GM11168 (cell line): ENCODE measurements around the gene MGAT5.

ENCODE experiments used
- in situ Hi-C: fragments of 300-500 bp; cut with MboI; formaldehyde crosslinking; loops from one replicate; pipeline ENCODE4 v1.12.0; 2022; ENCODE audit warnings: low sequenced_read_pairs; ENCODE audit not compliant: unreplicated experiment

MGAT5 gene

GRCh38 chr2:134408791-134409190, 154.9 kb downstream of the MGAT5 start:
- in situ Hi-C loops, result no loop called here

- in situ Hi-C loops, result loop anchor here (5.0 to 10.0 kb wide), 2 partner anchors 175 to 293 kb away; no protein-coding TSS in a partner anchor
Measured at GRCh38 chr2:134410006-134410405, 156.1 kb downstream of the MGAT5 start.

GRCh38 chr2:134410831-134411231, 157.0 kb downstream of the MGAT5 start:
- in situ Hi-C loops, result loop anchor here (5.0 to 10.0 kb wide), 2 partner anchors 176 to 294 kb away; no protein-coding TSS in a partner anchor

- in situ Hi-C loops, result loop anchor here (5.0 to 10.0 kb wide), 2 partner anchors 177 to 294 kb away; no protein-coding TSS in a partner anchor
Measured at GRCh38 chr2:134411279-134411827, 157.5 kb downstream of the MGAT5 start.

- in situ Hi-C loops, result loop anchor here (5.0 to 10.0 kb wide), 2 partner anchors 177 to 295 kb away; no protein-coding TSS in a partner anchor
Measured at GRCh38 chr2:134411828-134412638, 158.2 kb downstream of the MGAT5 start.

- in situ Hi-C loops, result loop anchor here (5.0 to 10.0 kb wide), 2 partner anchors 178 to 295 kb away; no protein-coding TSS in a partner anchor
Measured at GRCh38 chr2:134412639-134412999, 158.7 kb downstream of the MGAT5 start.

GRCh38 chr2:134413430-134413829, 159.6 kb downstream of the MGAT5 start:
- in situ Hi-C loops, result loop anchor here (5.0 to 10.0 kb wide), 2 partner anchors 179 to 296 kb away; no protein-coding TSS in a partner anchor

- in situ Hi-C loops, result loop anchor here (5.0 to 10.0 kb wide), 2 partner anchors 179 to 297 kb away; no protein-coding TSS in a partner anchor
Measured at GRCh38 chr2:134413912-134414311, 160.0 kb downstream of the MGAT5 start.

GRCh38 chr2:134416018-134416417, 162.1 kb downstream of the MGAT5 start:
- in situ Hi-C loops, result loop anchor here (10.0 kb wide), 1 partner anchor 181 kb away; no protein-coding TSS in a partner anchor

GRCh38 chr2:134416637-134417036, 162.8 kb downstream of the MGAT5 start:
- in situ Hi-C loops, result loop anchor here (10.0 kb wide), 1 partner anchor 182 kb away; no protein-coding TSS in a partner anchor

- in situ Hi-C loops, result loop anchor here (10.0 kb wide), 1 partner anchor 183 kb away; no protein-coding TSS in a partner anchor
Measured at GRCh38 chr2:134417968-134418582, 164.2 kb downstream of the MGAT5 start.

GRCh38 chr2:134420259-134420658, 166.4 kb downstream of the MGAT5 start:
- in situ Hi-C loops, result no loop called here

GRCh38 chr2:134420920-134421319, 167.0 kb downstream of the MGAT5 start:
- in situ Hi-C loops, result no loop called here

- in situ Hi-C loops, result no loop called here
Measured at GRCh38 chr2:134421556-134422328, 167.9 kb downstream of the MGAT5 start.

GRCh38 chr2:134425724-134426496, 172.0 kb downstream of the MGAT5 start:
- in situ Hi-C loops, result no loop called here

- in situ Hi-C loops, result no loop called here
Measured at GRCh38 chr2:134426721-134427120, 172.8 kb downstream of the MGAT5 start.

GRCh38 chr2:134429886-134430285, 176.0 kb downstream of the MGAT5 start:
- in situ Hi-C loops, result no loop called here

- in situ Hi-C loops, result no loop called here
Measured at GRCh38 chr2:134431838-134432434, 178.1 kb downstream of the MGAT5 start.

- in situ Hi-C loops, result no loop called here
Measured at GRCh38 chr2:134432435-134432883, 178.6 kb downstream of the MGAT5 start.
